Neural progenitor cell (in vitro differentiated cells): Measurements from ENCODE around the gene PER2.

Experiments
- CTCF ChIP-seq: fragments of 200-600 bp; sonication (generic); IDR thresholded peaks from 2 replicates; pipeline ENCODE4 v1.5.1; 2017; ENCODE audit warnings: antibody characterized with exemption, mild to moderate bottlenecking
- EZH2 ChIP-seq: fragments of 200-600 bp; sonication (generic); IDR thresholded peaks from 2 replicates; pipeline ENCODE4 v1.6.1; 2017; ENCODE audit warnings: antibody characterized with exemption, mild to moderate bottlenecking, moderate library complexity

- TF ChIP-seq CTCF (no peak), EZH2 (no peak)
Measured at GRCh38 chr2:238231809-238232208, 56.6 kb downstream of the PER2 start.
